ENCODE results near the gene C2orf72.

The C2orf72 gene

GRCh38 chr2:231041061-231041689 is 3.9 kb downstream of the C2orf72 start:
- in situ Hi-C loops (cut with MboI; ENCODE audit: low sequenced_read_pairs): no loop called here

- in situ Hi-C loops (cut with MboI; ENCODE audit: low sequenced_read_pairs): no loop called here
Measured at GRCh38 chr2:231043796-231044195, 6.5 kb downstream of the C2orf72 start.

- in situ Hi-C loops (cut with MboI; ENCODE audit: low sequenced_read_pairs): no loop called here
Measured at GRCh38 chr2:231046916-231047273, 9.6 kb downstream of the C2orf72 start.

- in situ Hi-C loops (cut with MboI; ENCODE audit: low sequenced_read_pairs): no loop called here
Measured at GRCh38 chr2:231047274-231047922, 10.1 kb downstream of the C2orf72 start.

DNA sequence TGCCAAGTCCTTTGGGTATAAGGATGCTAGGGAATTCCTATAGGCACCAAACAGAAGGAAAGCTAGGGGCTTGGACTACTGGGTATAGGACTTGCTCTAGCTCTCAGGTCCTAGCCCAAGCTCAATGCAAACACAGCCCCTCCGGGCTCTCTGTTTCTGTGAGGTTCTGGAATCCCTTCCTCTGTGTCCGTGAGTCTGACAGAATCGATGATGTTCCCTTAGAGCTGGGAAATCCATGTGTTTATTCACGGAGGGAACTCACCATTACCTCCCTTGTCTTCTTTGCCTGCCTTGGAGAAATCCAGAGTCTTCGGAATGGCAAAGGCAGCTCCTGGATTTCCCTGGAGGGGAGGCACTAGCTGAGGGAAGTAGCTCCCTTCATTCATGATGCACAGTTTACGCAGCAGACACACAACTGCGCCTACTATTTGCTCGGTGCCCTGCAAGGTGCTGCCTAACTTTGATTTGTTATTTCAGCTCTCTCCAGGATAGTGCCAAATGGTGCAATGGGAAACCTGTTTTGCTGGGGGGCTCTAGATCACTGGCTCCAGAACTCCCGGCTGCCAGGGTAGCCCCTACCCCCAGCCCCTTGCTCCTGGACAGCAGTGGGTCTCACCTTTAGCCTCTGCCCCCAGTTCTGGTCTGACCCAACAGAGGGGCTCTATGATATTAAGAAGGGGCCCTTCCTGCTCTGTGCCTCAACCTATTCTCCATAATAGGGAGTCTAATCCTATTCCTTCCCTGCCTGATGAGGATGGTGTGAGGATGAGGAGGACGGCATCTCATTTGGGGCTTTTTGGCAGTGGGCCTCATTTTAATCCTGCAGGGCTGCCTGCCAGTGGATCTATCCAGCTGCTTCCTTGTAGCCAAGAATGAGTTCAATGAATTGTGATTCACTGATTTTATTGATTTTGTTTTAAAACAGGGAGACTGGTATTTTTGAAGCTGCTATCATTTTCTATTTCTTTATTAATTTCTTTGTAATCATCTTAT is 10.9 kb downstream of the C2orf72 start:
- in situ Hi-C loops (cut with MboI; ENCODE audit: low sequenced_read_pairs): no loop called here

DNA sequence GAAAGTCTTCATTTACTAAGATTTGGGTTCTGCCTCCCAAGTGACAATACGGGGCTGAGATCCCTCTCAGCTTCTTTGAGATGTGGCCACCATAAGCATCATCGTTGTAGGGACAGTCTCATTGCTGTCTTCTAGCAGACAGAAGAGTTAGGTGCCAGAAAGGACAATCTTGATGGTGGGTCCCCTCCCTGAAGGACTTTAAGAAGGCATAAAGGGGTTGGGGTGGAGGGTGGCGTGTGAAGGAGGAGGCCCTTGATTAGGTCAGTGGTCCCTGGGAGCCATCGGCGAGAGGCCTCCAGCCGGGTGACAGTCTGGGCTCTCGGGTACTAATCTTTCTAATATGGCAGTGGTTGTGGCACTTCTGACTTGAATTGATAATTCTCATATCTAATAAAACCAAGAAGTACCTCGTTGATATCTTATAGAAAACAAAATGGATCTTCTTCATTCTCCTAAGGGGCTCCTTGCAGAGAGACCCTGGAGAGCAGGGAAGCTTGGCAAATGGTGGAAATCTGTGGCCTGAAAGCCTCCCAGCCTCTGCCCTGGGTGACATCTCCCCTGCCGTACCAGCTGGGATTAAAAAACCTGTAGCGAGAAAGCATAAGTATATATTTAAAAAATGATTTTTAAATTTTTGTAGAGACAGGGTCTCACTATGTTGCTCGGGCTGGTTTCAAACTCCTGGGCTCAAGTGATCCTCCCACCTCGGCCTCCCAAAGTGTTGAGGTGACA is 12.1 kb downstream of the C2orf72 start:
- in situ Hi-C loops (cut with MboI; ENCODE audit: low sequenced_read_pairs): no loop called here

GRCh38 chr2:231050018-231050901 is 12.9 kb downstream of the C2orf72 start:
- in situ Hi-C loops (cut with MboI; ENCODE audit: low sequenced_read_pairs): no loop called here

- in situ Hi-C loops (cut with MboI; ENCODE audit: low sequenced_read_pairs): no loop called here
Measured at GRCh38 chr2:231051116-231051515, 13.8 kb downstream of the C2orf72 start.

- in situ Hi-C loops (cut with MboI; ENCODE audit: low sequenced_read_pairs): no loop called here
Measured at GRCh38 chr2:231052494-231053451, 15.4 kb downstream of the C2orf72 start.

DNA sequence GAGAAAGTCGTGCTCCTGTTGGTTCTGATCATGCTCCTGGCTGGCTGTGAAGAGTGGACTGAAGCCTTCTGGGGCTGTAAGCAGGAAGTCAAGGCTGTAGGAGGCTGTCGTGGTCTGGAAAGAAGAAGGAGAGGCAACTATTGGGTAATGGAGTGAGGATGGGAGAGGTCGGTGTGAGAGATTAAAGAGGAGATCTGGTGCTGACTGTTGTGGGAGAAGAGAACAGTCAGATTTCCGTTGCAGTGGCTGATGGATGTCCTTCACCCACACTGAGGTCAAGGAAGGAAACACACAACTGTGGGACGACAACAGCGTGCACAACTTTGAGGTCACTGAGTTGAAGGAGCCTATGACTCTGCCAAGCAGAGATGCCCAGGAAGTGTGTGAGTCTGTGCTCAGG is 16.5 kb downstream of the C2orf72 start:
- in situ Hi-C loops (cut with MboI; ENCODE audit: low sequenced_read_pairs): no loop called here

GRCh38 chr2:231056453-231057416 is 19.4 kb downstream of the C2orf72 start, which contains the start of gene PSMD1:
PSMD1 (plus strand) TSS chr2:231056867; CDS start chr2:231057026, 159 bp downstream.
- in situ Hi-C loops (cut with MboI; ENCODE audit: low sequenced_read_pairs): no loop called here

DNA sequence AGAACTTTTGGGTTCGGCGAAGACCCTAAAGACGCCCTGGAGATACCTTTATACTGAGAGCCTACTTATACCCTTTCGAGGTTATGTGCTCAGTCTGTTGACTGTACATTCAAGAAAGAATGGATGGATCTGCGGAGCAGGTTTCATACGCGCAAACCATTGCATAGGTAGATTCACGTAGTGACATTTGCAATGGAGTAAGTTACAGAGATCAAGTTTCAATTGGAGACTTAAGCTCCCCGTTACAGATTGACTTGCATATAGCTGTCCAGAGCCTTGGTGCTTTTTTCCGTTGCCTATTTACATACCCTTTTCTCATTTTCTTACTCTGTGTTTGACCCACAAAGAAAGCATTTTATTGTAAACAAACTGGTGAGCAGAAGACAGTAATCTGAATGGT is 20.3 kb downstream of the C2orf72 start:
- in situ Hi-C loops (cut with MboI; ENCODE audit: low sequenced_read_pairs): no loop called here

- in situ Hi-C loops (cut with MboI; ENCODE audit: low sequenced_read_pairs): no loop called here
Measured at GRCh38 chr2:231058761-231059550, 21.6 kb downstream of the C2orf72 start.

DNA sequence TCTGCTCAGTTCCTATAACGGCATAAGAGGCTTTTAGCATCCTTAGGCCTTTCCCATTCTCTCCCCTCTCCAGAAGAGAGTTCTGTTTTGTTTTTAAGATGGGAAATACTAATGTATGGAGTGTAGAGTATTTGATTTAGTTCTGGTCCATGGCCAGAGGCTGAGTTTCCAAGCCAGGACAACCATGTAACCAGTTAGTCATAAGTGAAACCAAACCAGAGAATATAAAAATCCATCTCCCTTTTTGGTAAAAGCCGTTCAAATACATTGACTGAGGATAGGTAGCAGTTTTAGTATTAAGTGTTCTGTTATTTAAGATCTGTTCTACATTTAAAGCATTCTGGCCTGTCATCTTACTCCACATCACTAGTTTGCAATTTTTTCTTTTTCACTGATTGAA is 22.4 kb downstream of the C2orf72 start:
- in situ Hi-C loops (cut with MboI; ENCODE audit: low sequenced_read_pairs): no loop called here

- in situ Hi-C loops (cut with MboI; ENCODE audit: low sequenced_read_pairs): no loop called here
Measured at GRCh38 chr2:231062776-231063175, 25.5 kb downstream of the C2orf72 start.

DNA sequence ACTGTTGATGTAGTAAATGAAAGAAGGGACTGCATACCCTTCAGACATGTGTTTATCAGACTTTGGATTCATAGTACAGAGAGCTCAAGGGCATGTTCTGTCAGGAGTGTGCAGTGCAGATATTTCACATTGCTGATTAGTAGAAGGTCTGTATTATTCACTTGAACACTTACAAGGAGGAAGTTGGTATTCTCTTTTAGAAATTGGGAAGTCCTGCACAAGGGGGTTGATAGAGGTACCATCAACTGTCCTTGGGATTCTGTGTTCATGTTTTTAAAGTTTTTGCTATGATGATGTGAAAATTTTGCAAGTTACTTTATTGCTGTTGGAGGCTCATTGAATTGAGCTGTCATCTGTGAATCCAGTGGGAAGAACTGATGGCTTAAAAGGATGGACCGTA is 26.0 kb downstream of the C2orf72 start:
- in situ Hi-C loops (cut with MboI; ENCODE audit: low sequenced_read_pairs): no loop called here

DNA sequence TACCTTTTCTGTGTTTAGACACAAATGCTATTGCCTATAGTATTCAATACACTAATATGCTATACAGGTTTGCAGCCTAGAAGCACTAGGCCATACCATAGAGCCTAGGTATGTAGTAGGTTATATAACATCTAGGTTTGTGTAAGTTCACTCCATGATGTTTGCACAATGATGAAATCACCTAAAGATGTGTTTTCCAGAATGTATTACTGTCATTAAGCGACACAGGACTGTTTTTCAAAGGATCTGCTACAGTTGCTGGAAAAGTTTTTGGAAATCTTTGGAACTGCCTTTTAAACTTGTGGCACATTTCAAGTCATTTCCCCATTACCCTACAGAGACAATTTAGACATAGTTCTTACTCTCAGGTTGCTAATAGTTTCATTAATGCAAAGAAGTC is 28.6 kb downstream of the C2orf72 start:
- in situ Hi-C loops (cut with MboI; ENCODE audit: low sequenced_read_pairs): no loop called here
